ENCODE results near the gene PCBP3.

The PCBP3 gene

DNA sequence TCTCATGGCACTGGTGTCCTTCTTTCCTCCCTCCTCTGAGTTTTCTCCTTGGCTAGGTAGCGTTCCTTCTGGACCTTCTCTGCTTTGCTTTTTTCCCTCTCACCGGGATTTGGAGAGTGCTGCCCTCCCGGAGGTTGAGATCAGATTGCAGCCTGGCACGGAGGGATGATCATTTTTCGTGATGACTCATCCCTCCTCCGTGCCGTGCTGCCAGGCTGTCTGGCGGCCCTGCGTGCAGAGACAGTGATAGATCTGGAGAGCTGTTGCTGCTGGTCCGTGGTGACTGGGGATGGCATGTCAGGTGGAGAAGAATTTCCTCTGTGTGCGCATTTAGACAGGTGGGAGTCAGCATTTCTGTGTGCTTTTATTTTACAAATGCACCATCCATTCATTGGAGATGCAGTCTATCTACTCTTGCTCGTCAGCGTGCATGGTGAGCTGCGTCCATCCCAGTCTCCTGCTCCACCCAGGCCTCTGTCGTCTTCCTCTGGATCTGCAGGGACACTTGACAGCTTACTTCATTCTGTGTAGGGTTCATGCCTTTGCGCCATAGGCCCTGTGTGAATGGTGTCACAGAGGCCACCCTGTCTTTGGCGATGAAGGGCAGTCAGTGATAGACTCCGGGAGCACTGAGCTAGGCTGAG, 104.4 kb downstream of the PCBP3 start:
- Histone ChIP-seq H3K4me3 (ENCODE audit: insufficient read depth, low read length, poor library complexity, severe bottlenecking) (no peak overlapping the region), H3K9me2 (replicated peaks; ENCODE audit: insufficient read depth, low read length) (no peaks in the 10 kb centered on the region), H3K9me3 (ENCODE audit: insufficient read depth, low read length) (no peaks in the 10 kb centered on the region), H2AFZ (ENCODE audit: low read depth, low read length, severe bottlenecking) (no peak overlapping the region), H3K79me2 (ENCODE audit: insufficient read depth, low read length) (no peaks in the 10 kb centered on the region), H3K36me3 (ENCODE audit: low read length) (no peaks in the 10 kb centered on the region), H4K20me1 (ENCODE audit: low read depth, low read length) (no peaks in the 10 kb centered on the region), H3K4me2 (ENCODE audit: low read depth, low read length, poor library complexity, severe bottlenecking) (no peak overlapping the region), H3F3A (ENCODE audit: insufficient read depth) (no peaks in the 10 kb centered on the region), H3K27me3 (ENCODE audit: low read length) (no peaks in the 10 kb centered on the region; the same call in 1 of the 2 replicates), H3K9ac (ENCODE audit: low read length) (no peak overlapping the region), H3K27ac (ENCODE audit: low read depth, low read length) (no peak overlapping the region)
- TF ChIP-seq EZH2phosphoT487 (conservative IDR thresholded peaks at IDR 0.05; ENCODE audit: low read length), result no peak
- TF ChIP-seq, protein P1, sequence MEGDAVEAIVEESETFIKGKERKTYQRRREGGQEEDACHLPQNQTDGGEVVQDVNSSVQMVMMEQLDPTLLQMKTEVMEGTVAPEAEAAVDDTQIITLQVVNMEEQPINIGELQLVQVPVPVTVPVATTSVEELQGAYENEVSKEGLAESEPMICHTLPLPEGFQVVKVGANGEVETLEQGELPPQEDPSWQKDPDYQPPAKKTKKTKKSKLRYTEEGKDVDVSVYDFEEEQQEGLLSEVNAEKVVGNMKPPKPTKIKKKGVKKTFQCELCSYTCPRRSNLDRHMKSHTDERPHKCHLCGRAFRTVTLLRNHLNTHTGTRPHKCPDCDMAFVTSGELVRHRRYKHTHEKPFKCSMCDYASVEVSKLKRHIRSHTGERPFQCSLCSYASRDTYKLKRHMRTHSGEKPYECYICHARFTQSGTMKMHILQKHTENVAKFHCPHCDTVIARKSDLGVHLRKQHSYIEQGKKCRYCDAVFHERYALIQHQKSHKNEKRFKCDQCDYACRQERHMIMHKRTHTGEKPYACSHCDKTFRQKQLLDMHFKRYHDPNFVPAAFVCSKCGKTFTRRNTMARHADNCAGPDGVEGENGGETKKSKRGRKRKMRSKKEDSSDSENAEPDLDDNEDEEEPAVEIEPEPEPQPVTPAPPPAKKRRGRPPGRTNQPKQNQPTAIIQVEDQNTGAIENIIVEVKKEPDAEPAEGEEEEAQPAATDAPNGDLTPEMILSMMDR (IDR thresholded peaks at IDR 0.05; ENCODE audit: insufficient read depth, low read length, poor library complexity, severe bottlenecking), result no peak

DNA sequence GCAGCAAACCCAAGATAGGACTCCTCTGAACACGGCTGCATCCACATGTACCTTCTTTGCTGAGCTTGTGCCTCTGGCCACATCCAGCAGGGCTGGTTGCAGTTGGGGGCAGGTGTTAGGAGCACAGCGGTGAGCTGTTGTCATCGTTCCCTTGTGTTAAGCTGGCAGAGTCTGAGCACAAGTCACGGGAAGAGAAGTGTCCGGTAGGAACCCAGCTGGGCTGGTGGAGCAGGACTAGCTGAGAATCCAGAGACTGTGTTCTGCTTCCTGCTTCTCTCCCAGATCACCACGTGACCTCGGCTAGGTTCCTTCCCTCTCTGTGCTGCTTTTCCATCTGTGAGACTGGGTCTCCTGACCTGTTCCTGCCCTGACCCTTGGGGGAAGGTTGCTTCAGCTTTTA, 105.1 kb downstream of the PCBP3 start:
- H4K20me1 ChIP-seq (ENCODE audit: low read depth, low read length), result no peaks in the 10 kb centered on the region
- no peak overlapping the region for H3K4me3 ChIP-seq (ENCODE audit: insufficient read depth, low read length, poor library complexity, severe bottlenecking)
- H2AFZ ChIP-seq (ENCODE audit: low read depth, low read length, severe bottlenecking), result no peak overlapping the region
- H3K9ac ChIP-seq (ENCODE audit: low read length), result no peak overlapping the region
- no peaks in the 10 kb centered on the region for H3K79me2 ChIP-seq (ENCODE audit: insufficient read depth, low read length)
- no peak overlapping the region for H3K27ac ChIP-seq (ENCODE audit: low read depth, low read length)
- TF ChIP-seq, protein P1 (IDR thresholded peaks at IDR 0.05; ENCODE audit: insufficient read depth, low read length, poor library complexity, severe bottlenecking), result no peak
- TF ChIP-seq EZH2phosphoT487 (conservative IDR thresholded peaks at IDR 0.05; ENCODE audit: low read length), result no peak
- H3K4me2 ChIP-seq (ENCODE audit: low read depth, low read length, poor library complexity, severe bottlenecking), result no peak overlapping the region
- H3K9me2 ChIP-seq (replicated peaks; ENCODE audit: insufficient read depth, low read length), result no peaks in the 10 kb centered on the region
- H3K36me3 ChIP-seq (ENCODE audit: low read length), result no peaks in the 10 kb centered on the region
- H3K27me3 ChIP-seq (ENCODE audit: low read length), result no peaks in the 10 kb centered on the region; the same call in 1 of the 2 replicates
- no peaks in the 10 kb centered on the region for H3F3A ChIP-seq (ENCODE audit: insufficient read depth)
- H3K9me3 ChIP-seq (ENCODE audit: insufficient read depth, low read length), result no peaks in the 10 kb centered on the region

DNA sequence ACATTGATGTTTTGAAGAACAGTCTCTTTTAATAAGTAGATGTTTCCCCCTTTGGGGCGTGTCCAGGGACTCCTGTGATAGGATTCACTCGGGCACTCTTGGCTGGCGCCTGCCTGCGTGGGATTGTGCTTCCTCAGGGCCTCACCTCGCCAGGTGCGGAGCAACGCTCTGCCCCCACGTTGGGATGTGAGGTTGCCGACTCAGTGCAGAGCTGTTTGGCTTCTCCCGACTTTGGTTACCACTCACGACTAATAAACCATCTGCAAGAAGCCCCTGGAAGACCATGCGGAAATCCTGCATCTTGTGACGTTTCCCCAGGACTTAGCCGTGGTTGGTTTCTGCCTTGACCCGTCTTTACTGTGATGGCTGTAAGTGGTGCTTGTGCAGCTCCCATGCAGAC, 106.4 kb downstream of the PCBP3 start:
- Histone ChIP-seq H4K20me1 (ENCODE audit: low read depth, low read length) (no peaks in the 10 kb centered on the region), H3K4me3 (ENCODE audit: insufficient read depth, low read length, poor library complexity, severe bottlenecking) (no peak overlapping the region), H3K9me2 (replicated peaks; ENCODE audit: insufficient read depth, low read length) (no peaks in the 10 kb centered on the region), H3K27me3 (ENCODE audit: low read length) (no peaks in the 10 kb centered on the region; the same call in 1 of the 2 replicates), H3F3A (ENCODE audit: insufficient read depth) (no peaks in the 10 kb centered on the region), H3K36me3 (ENCODE audit: low read length) (no peaks in the 10 kb centered on the region), H3K9me3 (ENCODE audit: insufficient read depth, low read length) (no peaks in the 10 kb centered on the region), H3K9ac (ENCODE audit: low read length) (no peak overlapping the region), H3K4me2 (ENCODE audit: low read depth, low read length, poor library complexity, severe bottlenecking) (no peak overlapping the region), H2AFZ (ENCODE audit: low read depth, low read length, severe bottlenecking) (no peak overlapping the region), H3K79me2 (ENCODE audit: insufficient read depth, low read length) (no peaks in the 10 kb centered on the region), H3K27ac (ENCODE audit: low read depth, low read length) (no peak overlapping the region)
- TF ChIP-seq EZH2phosphoT487 (conservative IDR thresholded peaks at IDR 0.05; ENCODE audit: low read length), result no peak
- TF ChIP-seq, protein P1 (IDR thresholded peaks at IDR 0.05; ENCODE audit: insufficient read depth, low read length, poor library complexity, severe bottlenecking), result no peak

Measured in SU-DHL-6 (cell line).